ENCODE measurements around the gene LRRC4B. TPM values are rescaled to one million over a fixed set of nuclear protein-coding genes. Genes with fewer than 3 reads are reported as not detected.
"Not testable (repeated sequence)": the region's sequence is repeated elsewhere in the genome, so short reads cannot be mapped to it uniquely, and the experiment has no call there.

Gene LRRC4B
- total and polyA plus RNA-seq, 2 experiments from 2014 or later = 2.1 to 6.0 TPM

GRCh38 chr19:50607388-50607787 lies 39.2 kb upstream of the LRRC4B start:
- H3K4me2 ChIP-seq = peak overlapping the region; percentile 61
- H2AFZ ChIP-seq = no peak overlapping the region
- H3K27ac ChIP-seq = no peak overlapping the region
- H3K9me2 ChIP-seq (replicated peaks; ENCODE audit: insufficient read depth) = no peaks in the 10 kb centered on the region
- H3K79me2 ChIP-seq = no peaks in the 10 kb centered on the region
- DNase-seq (ENCODE audit: low spot score) = no peak
- H3K4me3 ChIP-seq = no peak overlapping the region
- no peaks in the 10 kb centered on the region for H4K20me1 ChIP-seq (ENCODE audit: insufficient read depth, poor library complexity, severe bottlenecking)
- H3K4me1 ChIP-seq (ENCODE audit: insufficient read depth) = no peaks in the 10 kb centered on the region
- TF ChIP-seq CTCF (IDR thresholded peaks at IDR 0.05; ENCODE audit: poor library complexity) (no peak), EZH2 (IDR thresholded peaks at IDR 0.05; ENCODE audit: borderline replicate concordance) (no peak), EZH2phosphoT487 (IDR thresholded peaks at IDR 0.05; ENCODE audit: low read depth, severe bottlenecking, unreplicated experiment) (no peak)
- no peaks in the 10 kb centered on the region for H3K9me3 ChIP-seq (ENCODE audit: low read depth)
- no peaks in the 10 kb centered on the region for H3K36me3 ChIP-seq (replicated peaks; ENCODE audit: insufficient read depth, low read depth)
- H3K27me3 ChIP-seq = peaks cover 27% of the 10 kb centered on the region
- WGBS (ENCODE audit: low lambda C conversion rate, missing lambda C conversion rate) = 90% methylated on average over 18 of the region's 20 CpGs

- H3K4me3 ChIP-seq; H3K79me2 ChIP-seq; H3K9me3 ChIP-seq (ENCODE audit: low read depth); H3K4me2 ChIP-seq; H4K20me1 ChIP-seq (ENCODE audit: insufficient read depth, poor library complexity, severe bottlenecking); H3K9me2 ChIP-seq (replicated peaks; ENCODE audit: insufficient read depth); DNase-seq (ENCODE audit: low spot score); H3K4me1 ChIP-seq (ENCODE audit: insufficient read depth); H3K36me3 ChIP-seq (replicated peaks; ENCODE audit: insufficient read depth, low read depth); H2AFZ ChIP-seq; H3K27ac ChIP-seq: not testable (repeated sequence)
- WGBS (ENCODE audit: low lambda C conversion rate, missing lambda C conversion rate) = 66% methylated on average over 39 of the region's 58 CpGs
- peaks cover 36% of the 10 kb centered on the region for H3K27me3 ChIP-seq
- TF ChIP-seq CTCF (IDR thresholded peaks at IDR 0.05; ENCODE audit: poor library complexity) = peak; percentile 2
Observed at GRCh38 chr19:50606059-50606836, 38.0 kb upstream of the LRRC4B start.

- not testable (repeated sequence) for H3K9me2 ChIP-seq (replicated peaks; ENCODE audit: insufficient read depth); H3K27ac ChIP-seq; H3K4me1 ChIP-seq (ENCODE audit: insufficient read depth); H3K9me3 ChIP-seq (ENCODE audit: low read depth); H3K4me2 ChIP-seq; DNase-seq (ENCODE audit: low spot score); H3K4me3 ChIP-seq; H2AFZ ChIP-seq; H4K20me1 ChIP-seq (ENCODE audit: insufficient read depth, poor library complexity, severe bottlenecking); H3K36me3 ChIP-seq (replicated peaks; ENCODE audit: insufficient read depth, low read depth); H3K79me2 ChIP-seq
- WGBS (ENCODE audit: low lambda C conversion rate, missing lambda C conversion rate) = no CpG with 5 or more reads among the region's 56 CpGs
- peaks cover 51% of the 10 kb centered on the region for H3K27me3 ChIP-seq
Observed at GRCh38 chr19:50604264-50605073, 36.2 kb upstream of the LRRC4B start.

- H3K36me3 ChIP-seq (replicated peaks; ENCODE audit: insufficient read depth, low read depth) = no peaks in the 10 kb centered on the region
- H3K9me3 ChIP-seq (ENCODE audit: low read depth) = no peaks in the 10 kb centered on the region
- H3K27me3 ChIP-seq = peaks cover 49% of the 10 kb centered on the region
- H3K4me2 ChIP-seq = no peak overlapping the region
- H3K4me3 ChIP-seq = no peak overlapping the region
- TF ChIP-seq CTCF (IDR thresholded peaks at IDR 0.05; ENCODE audit: poor library complexity) = no peak
- TF ChIP-seq EZH2phosphoT487 (IDR thresholded peaks at IDR 0.05; ENCODE audit: low read depth, severe bottlenecking, unreplicated experiment) = no peak
- TF ChIP-seq EZH2 (IDR thresholded peaks at IDR 0.05; ENCODE audit: borderline replicate concordance) = no peak
- H4K20me1 ChIP-seq (ENCODE audit: insufficient read depth, poor library complexity, severe bottlenecking) = no peaks in the 10 kb centered on the region
- H3K9me2 ChIP-seq (replicated peaks; ENCODE audit: insufficient read depth) = no peaks in the 10 kb centered on the region
- no peak for DNase-seq (ENCODE audit: low spot score)
- no peak overlapping the region for H3K27ac ChIP-seq
- H3K79me2 ChIP-seq = no peaks in the 10 kb centered on the region
- 92% methylated on average over 4 of the region's 4 CpGs for WGBS (ENCODE audit: low lambda C conversion rate, missing lambda C conversion rate)
- H2AFZ ChIP-seq = no peak overlapping the region
- no peaks in the 10 kb centered on the region for H3K4me1 ChIP-seq (ENCODE audit: insufficient read depth)
Observed at GRCh38 chr19:50602935-50603334, 34.7 kb upstream of the LRRC4B start.

Data from hepatocyte (in vitro differentiated cells).